ENCODE results near the gene C5orf34.

Gene C5orf34
- long read RNA-seq, transcript C5orf34-201 (13 exons, 2,507 nt) = major isoform, 25 of 70 reads
- long read RNA-seq, partial matches to known transcripts = 5 of 70 reads
- long read RNA-seq, other reads (novel, unspliced or antisense) = 40 of 70 reads

DNA sequence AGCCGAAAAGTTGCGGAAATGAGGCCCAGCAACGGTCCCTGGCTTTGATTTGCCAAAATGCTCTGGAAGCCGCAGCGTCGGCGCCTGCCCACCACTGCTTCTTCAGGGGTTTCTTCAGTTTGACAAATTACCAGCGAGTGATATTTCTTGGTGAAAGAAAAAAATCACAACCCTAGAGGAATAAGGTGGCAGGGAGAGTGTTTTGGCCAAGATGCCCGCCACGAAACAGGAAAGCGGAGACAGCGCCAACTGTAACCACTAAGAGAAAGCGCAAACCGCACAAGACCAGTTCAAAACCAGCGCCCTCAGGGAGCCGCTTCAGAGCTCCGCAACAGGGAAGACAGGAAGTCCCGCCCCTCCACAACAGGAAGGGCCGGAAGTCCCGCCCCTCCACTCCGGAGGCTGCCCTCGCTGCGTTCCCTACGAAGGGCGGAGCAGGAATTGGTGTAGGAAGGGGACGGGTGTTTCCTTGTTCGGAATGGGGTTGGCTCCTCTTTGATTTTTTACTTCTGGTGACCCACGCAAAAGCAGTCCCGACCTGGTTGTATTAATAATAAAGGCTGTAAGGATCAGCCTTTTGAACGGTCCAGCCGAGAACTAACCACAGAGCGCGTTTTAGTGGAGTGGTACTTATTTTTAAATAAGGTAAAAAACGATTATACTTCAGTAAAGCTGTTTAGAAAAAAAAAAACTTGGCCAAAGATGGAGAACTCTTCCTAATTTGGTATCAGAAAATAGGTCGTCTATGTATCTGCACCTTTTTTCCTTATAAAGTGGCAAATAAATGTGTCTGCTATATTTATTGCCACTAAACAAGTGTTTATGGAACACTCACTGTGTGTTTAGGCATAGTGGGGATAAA, at the start of gene C5orf34:
C5orf34 (minus strand) TSS at position 333 of the 862 bp plus-strand sequence. CDS start 5,809 bp downstream, outside the sequence.
- DNase-seq (ENCODE audit: low read depth in 1 of 2, low spot score in 1 of 2) = peak; percentile 91 to 97
- H3K27ac ChIP-seq (replicated peaks) = peak within 1 kb of the TSS; percentile 79
- no peaks in the 10 kb centered on the region for H3K27me3 ChIP-seq (ENCODE audit: insufficient read depth, poor library complexity, severe bottlenecking)
- TF ChIP-seq CTCF (IDR thresholded peaks at IDR 0.05; ENCODE audit: insufficient read depth, low read length) (no peak), SPI1 (IDR thresholded peaks at IDR 0.05; ENCODE audit: borderline replicate concordance, low read depth) (peak; percentile 58; the same call in 1 of the 2 replicates), POLR2AphosphoS5 (IDR thresholded peaks at IDR 0.05; ENCODE audit: low read depth) (peak; percentile 88), REST (IDR thresholded peaks at IDR 0.05; ENCODE audit: insufficient replicate concordance, low read depth) (peak; percentile 41), GABPA (IDR thresholded peaks at IDR 0.05; ENCODE audit: low read depth) (peak; percentile 97)
- H3K4me3 ChIP-seq (replicated peaks; ENCODE audit: insufficient read depth, low read length) = peak within 1 kb of the TSS; percentile 75

DNA sequence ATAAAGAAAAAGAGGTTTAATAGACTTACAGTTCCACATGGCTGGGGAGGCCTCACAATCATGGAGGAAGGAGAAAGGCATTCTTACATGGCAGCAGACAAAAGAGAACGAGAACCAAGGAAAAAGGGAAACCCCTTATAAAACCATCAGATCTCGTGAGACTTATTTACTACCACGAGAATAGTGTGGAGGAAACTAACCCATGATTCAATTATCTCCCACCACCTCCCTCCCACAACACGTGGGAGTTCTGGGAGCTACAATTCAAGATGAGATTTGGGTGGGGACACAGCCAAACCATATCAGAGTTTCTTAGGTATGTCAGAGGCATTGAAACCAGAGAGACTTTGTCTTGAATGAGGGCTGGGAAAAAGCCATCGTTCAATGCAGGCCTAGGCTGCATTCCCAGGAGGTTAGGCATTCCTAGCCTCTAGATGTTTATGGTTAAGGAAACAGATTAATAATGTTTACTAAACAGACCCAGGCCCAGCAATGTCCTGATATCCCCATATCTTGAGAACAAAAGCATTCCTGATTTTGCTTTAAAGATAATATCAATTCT, 49.4 kb upstream of the C5orf34 start:
- no peak overlapping the region for H3K4me3 ChIP-seq (replicated peaks; ENCODE audit: insufficient read depth, low read length)
- no peak for DNase-seq (ENCODE audit: low read depth in 1 of 2, low spot score in 1 of 2)
- TF ChIP-seq CTCF (IDR thresholded peaks at IDR 0.05; ENCODE audit: insufficient read depth, low read length) (no peak), POLR2AphosphoS5 (IDR thresholded peaks at IDR 0.05; ENCODE audit: low read depth) (no peak), SPI1 (IDR thresholded peaks at IDR 0.05; ENCODE audit: borderline replicate concordance, low read depth) (no peak), GABPA (IDR thresholded peaks at IDR 0.05; ENCODE audit: low read depth) (no peak), REST (IDR thresholded peaks at IDR 0.05; ENCODE audit: insufficient replicate concordance, low read depth) (no peak)
- no peaks in the 10 kb centered on the region for H3K27me3 ChIP-seq (ENCODE audit: insufficient read depth, poor library complexity, severe bottlenecking)
- no peak overlapping the region for H3K27ac ChIP-seq (replicated peaks)

DNA sequence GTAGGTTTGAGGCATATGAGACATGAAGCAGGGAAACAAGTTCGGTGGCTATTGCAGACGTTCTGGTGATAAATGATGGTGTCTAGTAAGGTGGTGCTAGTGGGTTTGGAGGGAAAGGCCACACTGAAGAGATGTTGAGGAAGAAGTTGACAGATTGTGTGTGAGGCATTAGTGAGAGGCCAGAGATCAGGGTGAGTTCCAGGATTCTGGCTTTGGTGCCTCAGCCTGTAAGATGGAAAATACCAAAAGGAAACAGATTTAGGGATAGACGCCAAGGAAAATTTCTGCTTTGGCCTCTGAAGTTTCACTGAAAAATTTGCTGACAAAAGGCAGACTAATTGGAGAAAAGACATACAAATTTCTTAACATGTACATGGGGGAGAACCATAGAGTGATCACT, 48.4 kb upstream of the C5orf34 start:
- no peak overlapping the region for H3K27ac ChIP-seq (replicated peaks)
- no peak for TF ChIP-seq CTCF (IDR thresholded peaks at IDR 0.05; ENCODE audit: insufficient read depth, low read length)
- no peak for TF ChIP-seq POLR2AphosphoS5 (IDR thresholded peaks at IDR 0.05; ENCODE audit: low read depth)
- no peak for TF ChIP-seq GABPA (IDR thresholded peaks at IDR 0.05; ENCODE audit: low read depth)
- TF ChIP-seq SPI1 (IDR thresholded peaks at IDR 0.05; ENCODE audit: borderline replicate concordance, low read depth) = no peak
- no peak for TF ChIP-seq REST (IDR thresholded peaks at IDR 0.05; ENCODE audit: insufficient replicate concordance, low read depth)

More for the DNA sequence above, 48.4 kb upstream of the C5orf34 start:
- DNase-seq (ENCODE audit: low read depth in 1 of 2, low spot score in 1 of 2) = no peak
- no peak overlapping the region for H3K4me3 ChIP-seq (replicated peaks; ENCODE audit: insufficient read depth, low read length)
- no peaks in the 10 kb centered on the region for H3K27me3 ChIP-seq (ENCODE audit: insufficient read depth, poor library complexity, severe bottlenecking)

Data from HL-60 (cell line).